GM23338 (cell line): ENCODE data around the gene CHST11. TPM values are rescaled to one million over a fixed set of nuclear protein-coding genes. Genes with fewer than 3 reads are reported as not detected.
A peak's percentile ranks its signal among the peaks of the same experiment; 100 is the strongest.

ENCODE experiments used
- ATAC-seq: fragments of 200-7000 bp; cut with Tn5 transposase; 3 replicates; pipeline ENCODE4 v1.9.1; 2020
- DNase-seq: peaks from one replicate; pipeline ENCODE4 v3.0.0-alpha.2; 2015; ENCODE audit warnings: low spot score
- H2AFZ ChIP-seq: fragments of 200-600 bp; sonication (generic); 2 replicates; pipeline ENCODE4 v1.8.0; 2016; ENCODE audit warnings: antibody characterized with exemption, mild to moderate bottlenecking, moderate library complexity
- H3F3A ChIP-seq: fragments of 200-600 bp; sonication (generic); replicated peaks from 2 replicates; pipeline ENCODE4 v1.8.0; 2017; ENCODE audit warnings: antibody characterized with exemption, mixed run types, low read depth
- H3K27ac ChIP-seq: fragments of 200-600 bp; sonication (generic); 2 replicates; pipeline ENCODE4 v1.6.1; 2016; ENCODE audit warnings: low read depth
- H3K27me3 ChIP-seq: fragments of 200-600 bp; sonication (generic); 2 replicates; pipeline ENCODE4 v1.8.0; 2016; ENCODE audit warnings: mild to moderate bottlenecking, mixed run types, moderate library complexity; ENCODE audit not compliant: insufficient read depth
- H3K36me3 ChIP-seq: fragments of 200-600 bp; sonication (generic); 2 replicates; pipeline ENCODE4 v1.8.0; 2016; ENCODE audit warnings: mild to moderate bottlenecking; ENCODE audit not compliant: insufficient read depth
- H3K4me1 ChIP-seq: fragments of 200-600 bp; sonication (generic); 2 replicates; pipeline ENCODE4 v1.8.0; 2016; ENCODE audit warnings: mild to moderate bottlenecking, moderate library complexity; ENCODE audit not compliant: insufficient read depth
- H3K4me2 ChIP-seq: fragments of 200-600 bp; sonication (generic); 2 replicates; pipeline ENCODE4 v1.7.1; 2017; ENCODE audit warnings: mixed run types
- H3K4me3 ChIP-seq: fragments of 200-600 bp; sonication (generic); 2 replicates; pipeline ENCODE4 v1.6.1; 2016; ENCODE audit warnings: mixed run types
- H3K79me2 ChIP-seq: fragments of 200-600 bp; sonication (generic); replicated peaks from 2 replicates; pipeline ENCODE4 v1.8.0; 2017; ENCODE audit warnings: mild to moderate bottlenecking; ENCODE audit not compliant: insufficient read depth
- H3K9me2 ChIP-seq: fragments of 200-600 bp; sonication (generic); 2 replicates; pipeline ENCODE4 v1.8.0; 2017; ENCODE audit not compliant: insufficient read depth
- H4K20me1 ChIP-seq: fragments of 200-600 bp; sonication (generic); replicated peaks from 2 replicates; pipeline ENCODE4 v1.8.0; 2017; ENCODE audit warnings: mild to moderate bottlenecking; ENCODE audit not compliant: insufficient read depth
- H3K27ac Mint-ChIP-seq: 2 replicates; pipeline ENCODE4 v1.8.0; 2020; ENCODE audit warnings: inconsistent platforms, mild to moderate bottlenecking, moderate library complexity, mixed read lengths
- H3K27me3 Mint-ChIP-seq: 3 replicates; pipeline ENCODE4 v1.8.0; 2022; ENCODE audit warnings: low read depth, mild to moderate bottlenecking, moderate library complexity, mixed read lengths, inconsistent platforms; ENCODE audit not compliant: insufficient read depth, poor library complexity
- H3K36me3 Mint-ChIP-seq: 3 replicates; pipeline ENCODE4 v1.8.0; 2021; ENCODE audit warnings: low read depth, mild to moderate bottlenecking, inconsistent platforms, moderate library complexity, mixed read lengths
- H3K4me1 Mint-ChIP-seq: 3 replicates; pipeline ENCODE4 v1.8.0; 2020; ENCODE audit warnings: mild to moderate bottlenecking, inconsistent platforms, mixed read lengths
- H3K4me3 Mint-ChIP-seq: 3 replicates; pipeline ENCODE4 v1.8.0; 2021; ENCODE audit warnings: moderate library complexity, mild to moderate bottlenecking, inconsistent platforms, mixed read lengths
- H3K9me3 Mint-ChIP-seq: 3 replicates; pipeline ENCODE4 v1.8.0; 2020; ENCODE audit warnings: moderate library complexity, mild to moderate bottlenecking, inconsistent platforms, mixed read lengths
- CTCF ChIP-seq, 2 experiments: fragments of 200-600 bp in 1 of 2; sonication (generic) in 1 of 2; conservative IDR thresholded peaks; 2 replicates each; pipeline versions ENCODE4 v1.5.1 to v1.6.1; 2016 to 2017; ENCODE audit warnings: antibody characterized with exemption in 2 of 2, low read depth in 2 of 2, mild to moderate bottlenecking in 2 of 2, moderate library complexity in 1 of 2
- EZH2 ChIP-seq: fragments of 200-600 bp; sonication (generic); IDR thresholded peaks from one replicate; pipeline ENCODE4 v1.8.0; 2017; ENCODE audit warnings: antibody characterized with exemption, mild to moderate bottlenecking, low read depth; ENCODE audit not compliant: unreplicated experiment
- EZH2phosphoT487 ChIP-seq: fragments of 200-600 bp; sonication (generic); IDR thresholded peaks from one replicate; pipeline ENCODE4 v1.8.1; 2018; ENCODE audit warnings: antibody characterized with exemption; ENCODE audit not compliant: unreplicated experiment
- NANOG ChIP-seq: IDR thresholded peaks from 2 replicates; pipeline ENCODE4 v1.6.1; 2016; ENCODE audit warnings: antibody characterized with exemption, borderline replicate concordance
- POLR2AphosphoS5 ChIP-seq: IDR thresholded peaks from 2 replicates; pipeline ENCODE4 v1.6.1; 2016; ENCODE audit warnings: antibody characterized with exemption, low read depth
- REST ChIP-seq: IDR thresholded peaks from one replicate; pipeline ENCODE4 v1.6.1; 2018; ENCODE audit warnings: antibody characterized with exemption; ENCODE audit not compliant: unreplicated experiment
- ZNF114 ChIP-seq: fragments of 250-450 bp; sonication (Bioruptor Pico); IDR thresholded peaks from 2 replicates; pipeline ENCODE4 v1.5.0; 2020; ENCODE audit warnings: mild to moderate bottlenecking, moderate library complexity
- polyA plus RNA-seq: library from polyadenylated mRNA; unstranded; fragments of >200 nt; fragmentation: Nextera tagmentation; extraction: Ambion mirVana; gene quantifications from 2 replicates; pipeline ENCODE4 v1.2.1, GENCODE V29; 2016
- total RNA-seq: library from RNA; depleted of rRNA; stranded (reverse); fragments of >200 nt; shearing (Covaris generic); gene quantifications from 2 replicates; pipeline ENCODE4 v1.2.3, GENCODE V29; 2014
- TF ChIP-seq, protein P1 (sequence below): IDR thresholded peaks from 2 replicates; pipeline ENCODE4 v1.6.1; 2016; ENCODE audit warnings: antibody characterized with exemption

Gene CHST11
- total and polyA plus RNA-seq, 2 experiments from 2014 or later = 7.7 to 25.7 TPM

- TF ChIP-seq REST (no peak), ZNF114 (CRISPR knock-in tag) (no peak), EZH2phosphoT487 (no peak), POLR2AphosphoS5 (no peak), CTCF (conservative IDR thresholded peaks at IDR 0.05; ENCODE audit: low read depth in 2 of 2) (no peak), NANOG (no peak)
These were observed 29.1 kb downstream of the CHST11 start (continued) for GRCh38 chr12:104485651-104486362.

- Mint-ChIP-seq H3K9me3 (peaks cover 2% of the 10 kb centered on the region; the same call in 1 of the 3 replicates), H3K4me1 (peaks cover 19% of the 10 kb centered on the region), H3K27ac (no peak overlapping the region), H3K4me3 (no peak overlapping the region), H3K36me3 (no peaks in the 10 kb centered on the region), H3K27me3 (peaks cover 8% of the 10 kb centered on the region)
- Histone ChIP-seq H3K4me2 (no peak overlapping the region), H4K20me1 (peaks cover 5% of the 10 kb centered on the region; the same call in 1 of the 2 replicates), H2AFZ (no peak overlapping the region), H3K27me3 (no peaks in the 10 kb centered on the region), H3F3A (no peaks in the 10 kb centered on the region), H3K9me2 (no peaks in the 10 kb centered on the region), H3K36me3 (no peaks in the 10 kb centered on the region), H3K4me3 (no peak overlapping the region), H3K27ac (0 out of 2 replicates have a peak overlapping the region, but pooled peaks have one; percentile 12), H3K79me2 (peaks cover 7% of the 10 kb centered on the region; the same call in 1 of the 2 replicates), H3K4me1 (no peaks in the 10 kb centered on the region)
- no peak for DNase-seq
- no peak for ATAC-seq
- TF ChIP-seq EZH2phosphoT487 (no peak), NANOG (no peak), CTCF (conservative IDR thresholded peaks at IDR 0.05; ENCODE audit: low read depth in 2 of 2) (no peak), EZH2 (no peak)
- TF ChIP-seq, protein P1, sequence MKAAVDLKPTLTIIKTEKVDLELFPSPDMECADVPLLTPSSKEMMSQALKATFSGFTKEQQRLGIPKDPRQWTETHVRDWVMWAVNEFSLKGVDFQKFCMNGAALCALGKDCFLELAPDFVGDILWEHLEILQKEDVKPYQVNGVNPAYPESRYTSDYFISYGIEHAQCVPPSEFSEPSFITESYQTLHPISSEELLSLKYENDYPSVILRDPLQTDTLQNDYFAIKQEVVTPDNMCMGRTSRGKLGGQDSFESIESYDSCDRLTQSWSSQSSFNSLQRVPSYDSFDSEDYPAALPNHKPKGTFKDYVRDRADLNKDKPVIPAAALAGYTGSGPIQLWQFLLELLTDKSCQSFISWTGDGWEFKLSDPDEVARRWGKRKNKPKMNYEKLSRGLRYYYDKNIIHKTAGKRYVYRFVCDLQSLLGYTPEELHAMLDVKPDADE = no peak
These were observed 29.6 kb downstream of the CHST11 start for GRCh38 chr12:104486363-104486750.
